GM12878 (cell line): ENCODE measurements around the gene GPR39.
A peak's percentile ranks its signal among the peaks of the same experiment; 100 is the strongest.

Experiments
- CHD2 ChIP-seq: IDR thresholded peaks from 2 replicates; pipeline ENCODE4 v1.6.1; 2011; ENCODE audit warnings: low read depth, low read length, improper control_type of control experiment, borderline replicate concordance
- EZH2 ChIP-seq: IDR thresholded peaks from 2 replicates; pipeline ENCODE4 v1.6.1; 2012; ENCODE audit warnings: low read depth, mild to moderate bottlenecking, control low read depth, inconsistent platforms, low read length, borderline replicate concordance; ENCODE audit not compliant: control insufficient read depth
- FOXM1 ChIP-seq: IDR thresholded peaks from 2 replicates; pipeline ENCODE4 v1.6.1; 2012; ENCODE audit warnings: low read depth, mild to moderate bottlenecking, inconsistent platforms, low read length, moderate library complexity
- NFYB ChIP-seq: IDR thresholded peaks from 2 replicates; pipeline ENCODE4 v1.6.1; 2011; ENCODE audit warnings: low read depth, mild to moderate bottlenecking, low read length, improper control_type of control experiment, moderate library complexity; ENCODE audit not compliant: insufficient read depth
- POLR2A ChIP-seq: IDR thresholded peaks from 2 replicates; pipeline ENCODE4 v1.6.1; 2011; ENCODE audit warnings: low read depth, mild to moderate bottlenecking, low read length
- SMARCA5 ChIP-seq: fragments of 450-650 bp; IDR thresholded peaks from 2 replicates; pipeline ENCODE4 v1.6.1; 2017; ENCODE audit warnings: mild to moderate bottlenecking
- TF ChIP-seq, protein P1 (sequence below): IDR thresholded peaks from 2 replicates; pipeline ENCODE4 v1.6.1; 2012; ENCODE audit warnings: low read depth, low read length, improper control_type of control experiment
- TF ChIP-seq, protein P2 (sequence below), 3 experiments: IDR thresholded peaks in 2 of 3; conservative IDR thresholded peaks in 1 of 3; 2 replicates each; pipeline ENCODE4 v1.5.1; 2011; ENCODE audit warnings: low read depth in 3 of 3, low read length in 3 of 3, mild to moderate bottlenecking in 3 of 3, control low read depth in 2 of 3, moderate library complexity in 2 of 3, inconsistent platforms in 1 of 3, mixed read lengths in 1 of 3; ENCODE audit not compliant: control insufficient read depth in 2 of 3, insufficient read depth in 1 of 3; ENCODE audit errors: extremely low read depth in 1 of 3

GRCh38 chr2:132670496-132671150 lies 254.0 kb downstream of the GPR39 start:
- TF ChIP-seq EZH2 (no peak), NFYB (no peak), SMARCA5 (no peak), POLR2A (no peak), FOXM1 (no peak), CHD2 (no peak)
- TF ChIP-seq, protein P1, sequence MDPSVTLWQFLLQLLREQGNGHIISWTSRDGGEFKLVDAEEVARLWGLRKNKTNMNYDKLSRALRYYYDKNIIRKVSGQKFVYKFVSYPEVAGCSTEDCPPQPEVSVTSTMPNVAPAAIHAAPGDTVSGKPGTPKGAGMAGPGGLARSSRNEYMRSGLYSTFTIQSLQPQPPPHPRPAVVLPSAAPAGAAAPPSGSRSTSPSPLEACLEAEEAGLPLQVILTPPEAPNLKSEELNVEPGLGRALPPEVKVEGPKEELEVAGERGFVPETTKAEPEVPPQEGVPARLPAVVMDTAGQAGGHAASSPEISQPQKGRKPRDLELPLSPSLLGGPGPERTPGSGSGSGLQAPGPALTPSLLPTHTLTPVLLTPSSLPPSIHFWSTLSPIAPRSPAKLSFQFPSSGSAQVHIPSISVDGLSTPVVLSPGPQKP: no peak
- TF ChIP-seq, protein P2, sequence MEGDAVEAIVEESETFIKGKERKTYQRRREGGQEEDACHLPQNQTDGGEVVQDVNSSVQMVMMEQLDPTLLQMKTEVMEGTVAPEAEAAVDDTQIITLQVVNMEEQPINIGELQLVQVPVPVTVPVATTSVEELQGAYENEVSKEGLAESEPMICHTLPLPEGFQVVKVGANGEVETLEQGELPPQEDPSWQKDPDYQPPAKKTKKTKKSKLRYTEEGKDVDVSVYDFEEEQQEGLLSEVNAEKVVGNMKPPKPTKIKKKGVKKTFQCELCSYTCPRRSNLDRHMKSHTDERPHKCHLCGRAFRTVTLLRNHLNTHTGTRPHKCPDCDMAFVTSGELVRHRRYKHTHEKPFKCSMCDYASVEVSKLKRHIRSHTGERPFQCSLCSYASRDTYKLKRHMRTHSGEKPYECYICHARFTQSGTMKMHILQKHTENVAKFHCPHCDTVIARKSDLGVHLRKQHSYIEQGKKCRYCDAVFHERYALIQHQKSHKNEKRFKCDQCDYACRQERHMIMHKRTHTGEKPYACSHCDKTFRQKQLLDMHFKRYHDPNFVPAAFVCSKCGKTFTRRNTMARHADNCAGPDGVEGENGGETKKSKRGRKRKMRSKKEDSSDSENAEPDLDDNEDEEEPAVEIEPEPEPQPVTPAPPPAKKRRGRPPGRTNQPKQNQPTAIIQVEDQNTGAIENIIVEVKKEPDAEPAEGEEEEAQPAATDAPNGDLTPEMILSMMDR (IDR thresholded peaks at IDR 0.05 in 2 of 3, conservative IDR thresholded peaks at IDR 0.05 in 1 of 3; ENCODE audit: control insufficient read depth in 2 of 3, extremely low read depth in 1 of 3, insufficient read depth in 1 of 3, low read depth in 3 of 3, low read length in 3 of 3): 0 out of 6 replicates have a peak, but pooled peaks of 1 of the 3 experiments have one; percentile 2
